AG04449 (cell line): ENCODE results near the gene ECPAS.

Source experiments
- CTCF ChIA-PET: fragments of 350-600 bp; formaldehyde crosslinking; extraction: SDS; loops from one replicate; lab custom pipeline; 2021; ENCODE audit warnings: antibody characterized with exemption; lab: Yijun Ruan, JAX
- POLR2A ChIA-PET: fragments of 400-600, 350-600 bp; formaldehyde crosslinking; extraction: SDS; loops from one replicate; lab custom pipeline; 2020; ENCODE audit warnings: antibody characterized with exemption, inconsistent platforms; lab: Yijun Ruan, JAX
- DNase-seq: peaks from one replicate; pipeline ENCODE4 v3.0.0-alpha.2; 2010; ENCODE audit warnings: low read depth, low spot score
- H3K4me3 ChIP-seq: 2 replicates; pipeline ENCODE4 v1.5.1; 2011; ENCODE audit warnings: low read depth, mild to moderate bottlenecking, control low read depth, low read length
- CTCF ChIP-seq: IDR thresholded peaks from one replicate; pipeline ENCODE4 v1.5.1; 2011; ENCODE audit warnings: mild to moderate bottlenecking, moderate library complexity, low read length, control low read depth, inconsistent platforms; ENCODE audit not compliant: insufficient read depth; ENCODE audit errors: missing control alignments

Gene ECPAS

GRCh38 chr9:111443454-111443853 is 40.7 kb downstream of the ECPAS start:
- no peak overlapping the region for H3K4me3 ChIP-seq
- no peak for TF ChIP-seq CTCF
- no peak for DNase-seq
- ChIA-PET POLR2A (no interaction called here), CTCF (no interaction called here)

GRCh38 chr9:111442360-111443027 is 41.7 kb downstream of the ECPAS start:
- ChIA-PET CTCF (no interaction called here), POLR2A (no interaction called here)
- H3K4me3 ChIP-seq = no peak overlapping the region
- no peak for TF ChIP-seq CTCF
- no peak for DNase-seq

GRCh38 chr9:111440226-111440625 is 44.0 kb downstream of the ECPAS start:
- no peak for TF ChIP-seq CTCF
- H3K4me3 ChIP-seq = no peak overlapping the region
- CTCF ChIA-PET = no interaction called here
- POLR2A ChIA-PET = interaction anchor here (0.7 kb wide), 1 partner anchor 11 kb away, joined by 3 read pairs; no protein-coding TSS in a partner anchor
- DNase-seq = no peak

- DNase-seq = no peak
- POLR2A ChIA-PET = no interaction called here
- TF ChIP-seq CTCF = no peak
- H3K4me3 ChIP-seq = no peak overlapping the region
- CTCF ChIA-PET = no interaction called here
Measured at GRCh38 chr9:111438541-111439235, 45.5 kb downstream of the ECPAS start.

GRCh38 chr9:111436571-111436970 is 47.6 kb downstream of the ECPAS start:
- ChIA-PET CTCF (no interaction called here), POLR2A (no interaction called here)
- no peak for TF ChIP-seq CTCF
- no peak overlapping the region for H3K4me3 ChIP-seq
- no peak for DNase-seq

GRCh38 chr9:111433082-111433481 is 51.1 kb downstream of the ECPAS start:
- POLR2A ChIA-PET = no interaction called here
- DNase-seq = no peak
- CTCF ChIA-PET = no interaction called here
- no peak overlapping the region for H3K4me3 ChIP-seq
- TF ChIP-seq CTCF = no peak
